H1 (cell line): ENCODE data around the gene CSNK2B. TPM values are rescaled to one million over a fixed set of nuclear protein-coding genes. Genes with fewer than 3 reads are reported as not detected.

ENCODE experiments used
- CTCF ChIA-PET: fragments of 300-600 bp; sonication (Branson Sonifier 250); formaldehyde crosslinking; loops from one replicate; lab custom pipeline; 2021; ENCODE audit not compliant: partially characterized antibody; lab: Charles Lee
- POLR2A ChIA-PET: fragments of 300-600 bp; sonication (Branson Sonifier 250); formaldehyde crosslinking; loops from one replicate; lab custom pipeline; 2021; ENCODE audit warnings: inconsistent platforms; ENCODE audit not compliant: partially characterized antibody; lab: Charles Lee
- DNase-seq, 2 experiments: peaks; one replicate each; pipeline versions ENCODE4 v3.0.0 to v3.0.0-alpha.2; 2010 to 2022; ENCODE audit warnings: low spot score in 2 of 2, low read depth in 1 of 2, mixed read lengths in 1 of 2
- FAIRE-seq: peaks from 2 replicates; lab custom pipeline; 2011; peaks lifted over from hg19 to GRCh38; lab: Jason Lieb, UNC
- H2AFZ ChIP-seq: 2 replicates; pipeline ENCODE4 v1.8.1; 2012; ENCODE audit warnings: low read length, inconsistent platforms
- H2AK5ac ChIP-seq: 2 replicates; pipeline ENCODE4 v1.6.1; 2013; ENCODE audit warnings: low read depth, low read length
- H2BK120ac ChIP-seq: replicated peaks from 2 replicates; pipeline ENCODE3; 2013; ENCODE audit warnings: low read depth, low read length, inconsistent platforms
- H2BK12ac ChIP-seq: 2 replicates; pipeline ENCODE4 v1.6.1; 2013; ENCODE audit warnings: low read depth, low read length
- H2BK15ac ChIP-seq: 2 replicates; pipeline ENCODE4 v1.6.1; 2013; ENCODE audit warnings: low read length
- H2BK20ac ChIP-seq: 2 replicates; pipeline ENCODE4 v1.6.1; 2013; ENCODE audit warnings: low read length
- H2BK5ac ChIP-seq: 2 replicates; pipeline ENCODE4 v1.6.1; 2013; ENCODE audit warnings: low read depth, low read length
- H3K14ac ChIP-seq: 2 replicates; pipeline ENCODE4 v1.6.1; 2013; ENCODE audit warnings: inconsistent platforms; ENCODE audit not compliant: insufficient read length
- H3K18ac ChIP-seq: 2 replicates; pipeline ENCODE4 v1.6.1; 2013; ENCODE audit warnings: low read length; ENCODE audit errors: extremely low read depth
- H3K23ac ChIP-seq: 2 replicates; pipeline ENCODE4 v1.6.1; 2013; ENCODE audit warnings: inconsistent platforms; ENCODE audit not compliant: insufficient read length
- H3K23me2 ChIP-seq: 2 replicates; pipeline ENCODE4 v1.6.1; 2013; ENCODE audit warnings: low read depth, low read length
- H3K27ac ChIP-seq: 2 replicates; pipeline ENCODE4 v1.6.1; 2011; ENCODE audit warnings: low read depth, low read length, inconsistent platforms
- H3K27me3 ChIP-seq, 4 experiments: replicated peaks in 1 of 4; 1 replicate in 1 of 4; 2 replicates in 3 of 4; pipeline versions ENCODE4 v1.6.1 to v1.8.1; 2011 to 2013; ENCODE audit warnings: low read length in 3 of 4, mild to moderate bottlenecking in 3 of 4, inconsistent platforms in 2 of 4, mixed read lengths in 2 of 4, moderate library complexity in 1 of 4; ENCODE audit not compliant: control insufficient read depth in 3 of 4, insufficient read depth in 3 of 4; ENCODE audit errors: extremely low read depth in 1 of 4
- H3K36me3 ChIP-seq, 4 experiments: 2 replicates each; pipeline versions ENCODE4 v1.6.1 to v1.8.1; 2011 to 2013; ENCODE audit warnings: mild to moderate bottlenecking in 4 of 4, low read length in 3 of 4, moderate library complexity in 2 of 4, control low read depth in 1 of 4, inconsistent platforms in 1 of 4; ENCODE audit not compliant: insufficient read depth in 4 of 4, control insufficient read depth in 2 of 4
- H3K4ac ChIP-seq: replicated peaks from 2 replicates; pipeline ENCODE3; 2013; ENCODE audit warnings: low read length, low read depth, mixed read lengths, inconsistent platforms; ENCODE audit not compliant: insufficient read length
- H3K4me1 ChIP-seq, 4 experiments: replicated peaks in 1 of 4; 1 replicate in 1 of 4; 2 replicates in 3 of 4; pipeline versions ENCODE4 v1.6.1 to v1.8.1; 2011 to 2013; ENCODE audit warnings: low read length in 3 of 4, inconsistent platforms in 2 of 4, mixed read lengths in 1 of 4; ENCODE audit not compliant: insufficient read depth in 4 of 4, control insufficient read depth in 3 of 4
- H3K4me2 ChIP-seq, 2 experiments: 2 replicates each; pipeline versions ENCODE4 v1.6.1 to v1.8.1; 2011 to 2013; ENCODE audit warnings: low read depth in 2 of 2, low read length in 2 of 2, control low read depth in 1 of 2, inconsistent platforms in 1 of 2, mild to moderate bottlenecking in 1 of 2; ENCODE audit not compliant: insufficient read depth in 1 of 2
- H3K4me3 ChIP-seq, 4 experiments: fragments of 200-600, 300-600 bp in 1 of 4; sonication (generic), shearing (Covaris generic), sonication (Bioruptor Twin) in 1 of 4; 2 replicates each; pipeline versions ENCODE4 v1.5.1 to v1.8.1; 2011 to 2016; ENCODE audit warnings: low read length in 4 of 4, low read depth in 3 of 4, control low read depth in 2 of 4, inconsistent platforms in 2 of 4, mild to moderate bottlenecking in 2 of 4, mixed read lengths in 1 of 4, moderate library complexity in 1 of 4; ENCODE audit not compliant: insufficient read depth in 2 of 4; ENCODE audit errors: extremely low read depth in 1 of 4
- H3K56ac ChIP-seq: replicated peaks from 2 replicates; pipeline ENCODE3; 2013; ENCODE audit warnings: low read depth, mild to moderate bottlenecking, mixed read lengths, low read length, inconsistent platforms; ENCODE audit not compliant: insufficient read length
- H3K79me1 ChIP-seq: 2 replicates; pipeline ENCODE4 v1.6.1; 2013; ENCODE audit warnings: low read depth, low read length, control low read depth
- H3K79me2 ChIP-seq, 2 experiments: 2 replicates each; pipeline versions ENCODE4 v1.6.1 to v1.8.1; 2012 to 2013; ENCODE audit warnings: low read length in 2 of 2, mild to moderate bottlenecking in 2 of 2, inconsistent platforms in 1 of 2; ENCODE audit not compliant: insufficient read depth in 2 of 2, control insufficient read depth in 1 of 2
- H3K9ac ChIP-seq, 4 experiments: replicated peaks in 1 of 4; 1 replicate in 1 of 4; 2 replicates in 3 of 4; pipeline versions ENCODE4 v1.6.1 to v1.8.1; 2011 to 2013; ENCODE audit warnings: low read depth in 3 of 4, low read length in 3 of 4, control low read depth in 2 of 4, mild to moderate bottlenecking in 2 of 4, moderate library complexity in 2 of 4, inconsistent platforms in 1 of 4; ENCODE audit errors: extremely low read depth in 1 of 4
- H3K9me3 ChIP-seq, 2 experiments: 2 replicates each; pipeline versions ENCODE4 v1.6.1 to v1.8.1; 2012 to 2013; ENCODE audit warnings: mild to moderate bottlenecking in 2 of 2, moderate library complexity in 2 of 2, control low read depth in 1 of 2, inconsistent platforms in 1 of 2, low read depth in 1 of 2, low read length in 1 of 2, mixed read lengths in 1 of 2; ENCODE audit not compliant: insufficient read depth in 2 of 2
- H4K20me1 ChIP-seq, 2 experiments: replicated peaks in 1 of 2; 2 replicates each; pipeline versions ENCODE3 to v1.8.1; 2011 to 2013; ENCODE audit warnings: inconsistent platforms in 2 of 2, low read length in 2 of 2, mild to moderate bottlenecking in 1 of 2; ENCODE audit not compliant: insufficient read depth in 2 of 2, control insufficient read depth in 1 of 2
- H4K5ac ChIP-seq: 2 replicates; pipeline ENCODE4 v1.6.1; 2013; ENCODE audit warnings: low read length, low read depth, mixed read lengths, inconsistent platforms; ENCODE audit not compliant: insufficient read length
- H4K8ac ChIP-seq: 2 replicates; pipeline ENCODE4 v1.8.0; 2013; ENCODE audit warnings: mild to moderate bottlenecking, moderate library complexity, low read length, inconsistent platforms; ENCODE audit not compliant: insufficient read depth; ENCODE audit errors: extremely low read depth
- H4K91ac ChIP-seq: replicated peaks from 2 replicates; pipeline ENCODE3; 2013; ENCODE audit warnings: low read length, mixed read lengths, inconsistent platforms; ENCODE audit not compliant: insufficient read length
- JUN ChIP-seq: IDR thresholded peaks from 2 replicates; pipeline ENCODE4 v1.6.1; 2011; ENCODE audit warnings: low read depth, mild to moderate bottlenecking, improper control_type of control experiment, low read length
- KDM1A ChIP-seq: fragments of 200-600, 300-600 bp; sonication (generic); IDR thresholded peaks from 2 replicates; pipeline ENCODE4 v1.7.1; 2016; ENCODE audit warnings: mild to moderate bottlenecking, low read length, borderline replicate concordance
- NRF1 ChIP-seq: IDR thresholded peaks from 2 replicates; pipeline ENCODE4 v1.6.1; 2011; ENCODE audit warnings: mild to moderate bottlenecking, low read depth, low read length, improper control_type of control experiment
- SP2 ChIP-seq: IDR thresholded peaks from 2 replicates; pipeline ENCODE4 v1.6.1; 2012; ENCODE audit warnings: mild to moderate bottlenecking, low read length, inconsistent platforms
- WGBS, 2 experiments: shearing (Covaris generic) in 1 of 2; methylation state at CpG; one replicate each; pipeline versions ENCODE4 v1.1.6 to v1.1.7; 2013 to 2015; ENCODE audit warnings: low lambda C conversion rate in 2 of 2, mixed read lengths in 2 of 2, inconsistent platforms in 1 of 2, low coverage in 1 of 2, missing lambda C conversion rate in 1 of 2; ENCODE audit not compliant: insufficient replicate concordance in 2 of 2, insufficient coverage in 1 of 2, insufficient read length in 1 of 2; ENCODE audit errors: extremely low coverage in 1 of 2, missing lambda C conversion rate in 1 of 2; 5-methylcytosine and 5-hydroxymethylcytosine counted together
- polyA plus RNA-seq, 7 experiments: library from polyadenylated mRNA; depleted of rRNA in 3 of 7; stranded (reverse) in 5 of 7; unstranded in 2 of 7; fragments of >200 nt in 5 of 7; fragments of 200-250 nt in 2 of 7; gene quantifications; 1 replicate in 5 of 7; 2 replicates in 1 of 7; 4 replicates in 1 of 7; pipeline versions ENCODE4 v1.2.1 to v1.2.3, GENCODE V29; 2011 to 2013; ENCODE audit warnings: missing spikeins in 2 of 7, mixed read lengths in 2 of 7
- total RNA-seq: library from RNA; stranded (reverse); fragmentation: NEBNext Ultra II Directional; extraction: Animal tissue kit (Norgen Biotek cat#: 25700); gene quantifications from 2 replicates; pipeline ENCODE4 v1.2.1, GENCODE V29; 2021
- TF ChIP-seq, protein P1 (sequence below), 3 experiments: IDR thresholded peaks; 1 replicate in 2 of 3; 2 replicates in 1 of 3; pipeline versions ENCODE4 v1.5.1 to v1.6.1; 2011; ENCODE audit warnings: low read length in 3 of 3, mild to moderate bottlenecking in 3 of 3, inconsistent platforms in 2 of 3, low read depth in 1 of 3, moderate library complexity in 1 of 3; ENCODE audit not compliant: insufficient read depth in 1 of 3; ENCODE audit errors: control extremely low read depth in 1 of 3

Gene CSNK2B
- total and polyA plus RNA-seq, 2 of the 8 experiments (the other 6 are each of a cell fraction or from before 2014, with no cell fraction given), result 169 to 208 TPM

DNA sequence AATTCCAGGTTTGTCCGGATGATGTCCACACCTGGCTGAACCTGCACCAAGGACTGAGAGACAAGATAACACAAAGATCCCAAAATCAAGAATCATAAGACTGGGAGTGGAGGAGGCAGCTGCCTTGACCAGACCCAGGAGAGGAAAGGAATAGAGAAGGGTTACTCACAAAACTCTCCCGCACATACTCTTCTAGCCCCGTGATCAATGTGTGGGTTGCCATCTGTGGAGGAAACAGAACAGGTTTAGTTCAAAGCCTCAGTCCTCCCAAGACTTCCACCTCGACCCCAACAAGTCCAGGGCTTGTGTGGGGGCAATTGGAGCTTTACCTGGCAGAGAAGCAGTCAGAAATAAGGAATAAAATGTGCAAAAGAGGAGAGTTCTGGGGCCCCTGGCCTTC, 24.5 kb upstream of the CSNK2B start:
- H4K91ac ChIP-seq, result no peak overlapping the region
- ChIA-PET POLR2A (interaction anchor here (1.5 to 34.9 kb wide), 6 partner anchors 6 to 136 kb away, joined by 3 to 883 read pairs (median 54); partner anchors contain the start of genes APOM, BAG6, C6orf47 and CSNK2B), CTCF (interaction anchor here (0.8 to 1.0 kb wide), 2 partner anchors 10 to 14 kb away, joined by 3 read pairs; no protein-coding TSS in a partner anchor)
- no peak overlapping the region for H3K18ac ChIP-seq
- no peak overlapping the region for H4K5ac ChIP-seq
- no peak overlapping the region for H2BK15ac ChIP-seq
- H2BK20ac ChIP-seq, result no peak overlapping the region
- H2BK5ac ChIP-seq, result no peak overlapping the region
- no peak for FAIRE-seq
- H3K9ac ChIP-seq, result no peak overlapping the region
- H3K79me2 ChIP-seq, result no peaks in the 10 kb centered on the region
- no peak overlapping the region for H3K4ac ChIP-seq
- no peaks in the 10 kb centered on the region for H3K27me3 ChIP-seq
- DNase-seq, result no peak
- peaks cover 52 to 93% (median 76%) of the 10 kb centered on the region in 4 experiments for H3K36me3 ChIP-seq
- H3K14ac ChIP-seq, result no peak overlapping the region
- TF ChIP-seq, protein P1, sequence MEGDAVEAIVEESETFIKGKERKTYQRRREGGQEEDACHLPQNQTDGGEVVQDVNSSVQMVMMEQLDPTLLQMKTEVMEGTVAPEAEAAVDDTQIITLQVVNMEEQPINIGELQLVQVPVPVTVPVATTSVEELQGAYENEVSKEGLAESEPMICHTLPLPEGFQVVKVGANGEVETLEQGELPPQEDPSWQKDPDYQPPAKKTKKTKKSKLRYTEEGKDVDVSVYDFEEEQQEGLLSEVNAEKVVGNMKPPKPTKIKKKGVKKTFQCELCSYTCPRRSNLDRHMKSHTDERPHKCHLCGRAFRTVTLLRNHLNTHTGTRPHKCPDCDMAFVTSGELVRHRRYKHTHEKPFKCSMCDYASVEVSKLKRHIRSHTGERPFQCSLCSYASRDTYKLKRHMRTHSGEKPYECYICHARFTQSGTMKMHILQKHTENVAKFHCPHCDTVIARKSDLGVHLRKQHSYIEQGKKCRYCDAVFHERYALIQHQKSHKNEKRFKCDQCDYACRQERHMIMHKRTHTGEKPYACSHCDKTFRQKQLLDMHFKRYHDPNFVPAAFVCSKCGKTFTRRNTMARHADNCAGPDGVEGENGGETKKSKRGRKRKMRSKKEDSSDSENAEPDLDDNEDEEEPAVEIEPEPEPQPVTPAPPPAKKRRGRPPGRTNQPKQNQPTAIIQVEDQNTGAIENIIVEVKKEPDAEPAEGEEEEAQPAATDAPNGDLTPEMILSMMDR (IDR thresholded peaks at IDR 0.05; ENCODE audit: control extremely low read depth in 1 of 3, insufficient read depth in 1 of 3, low read depth in 1 of 3, low read length in 3 of 3), result no peak
- no peak for TF ChIP-seq JUN
- TF ChIP-seq SP2, result no peak
- no peak for TF ChIP-seq KDM1A
- TF ChIP-seq NRF1, result no peak
- H2BK12ac ChIP-seq, result no peak overlapping the region
- WGBS, 2 experiments, result 93% methylated on average over 4 of the region's 4 CpGs; no CpG with 5 or more reads in 1 of the 2 experiments
- H3K23ac ChIP-seq, result no peak overlapping the region
- no peaks in the 10 kb centered on the region for H3K23me2 ChIP-seq
- H2AK5ac ChIP-seq, result no peak overlapping the region
- no peaks in the 10 kb centered on the region for H3K9me3 ChIP-seq
- no peaks in the 10 kb centered on the region for H3K4me1 ChIP-seq
- H3K56ac ChIP-seq, result no peak overlapping the region
- no peak overlapping the region for H3K4me3 ChIP-seq
- no peak overlapping the region for H2AFZ ChIP-seq
- H3K27ac ChIP-seq, result no peak overlapping the region
- H4K20me1 ChIP-seq, result peaks cover 6 to 12% of the 10 kb centered on the region in 2 experiments
- no peak overlapping the region for H4K8ac ChIP-seq
- H3K79me1 ChIP-seq, result no peaks in the 10 kb centered on the region; the same call in none of the 2 replicates
- H2BK120ac ChIP-seq, result no peak overlapping the region
- no peak overlapping the region for H3K4me2 ChIP-seq
